Lower leg skin (tissue), 3 donors: ENCODE results near the gene DTD2.

Experiments
- CTCF ChIP-seq, 3 donors: fragments of 450-650 bp; IDR thresholded peaks; one replicate each; pipeline ENCODE4 v1.5.1; 2016; ENCODE audit warnings: antibody characterized with exemption in 3 of 3, mild to moderate bottlenecking in 3 of 3, moderate library complexity in 2 of 3
- POLR2A ChIP-seq, 2 donors: fragments of 450-650 bp; IDR thresholded peaks; one replicate each; pipeline ENCODE4 v1.6.1; 2016 to 2017; ENCODE audit warnings: antibody characterized with exemption in 2 of 2, mild to moderate bottlenecking in 1 of 2, moderate library complexity in 1 of 2

DNA sequence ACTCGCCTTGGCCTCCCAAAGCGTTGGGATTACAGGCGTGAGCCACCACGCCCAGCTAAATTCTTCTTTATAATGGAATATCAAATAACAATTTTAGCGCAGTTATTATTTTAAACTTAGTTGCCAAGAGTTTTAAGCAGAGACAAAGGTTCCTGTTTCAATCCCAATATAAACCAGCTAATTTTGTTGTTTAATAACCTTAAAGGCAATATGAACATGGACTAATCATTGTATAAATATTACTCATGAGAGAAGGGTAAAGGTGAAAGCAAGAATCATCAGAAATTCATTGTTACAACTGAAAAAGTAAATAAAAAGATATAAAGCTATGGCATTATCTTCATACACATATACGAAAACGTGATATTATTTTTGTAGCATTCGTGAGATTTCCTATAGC lies 8.2 kb downstream of the DTD2 start:
- no peak for TF ChIP-seq CTCF (IDR thresholded peaks at IDR 0.05)
- TF ChIP-seq POLR2A (IDR thresholded peaks at IDR 0.05): no peak
